Mesenchymal stem cell (in vitro differentiated cells and primary cell): Measurements from ENCODE around the gene MPZL1.

ENCODE experiments used
- DNase-seq: peaks from one replicate; pipeline ENCODE4 v3.0.0-alpha.2; 2013
- H2AFZ ChIP-seq: one replicate; pipeline ENCODE4 v1.6.1; 2013; ENCODE audit warnings: low read depth, mild to moderate bottlenecking, control low read depth, inconsistent platforms, low read length, moderate library complexity
- H2AK5ac ChIP-seq: 2 replicates; pipeline ENCODE4 v1.6.1; 2013; ENCODE audit warnings: low read length, moderate library complexity, mild to moderate bottlenecking, inconsistent platforms; ENCODE audit not compliant: severe bottlenecking
- H2BK120ac ChIP-seq: one replicate; pipeline ENCODE4 v1.6.1; 2013; ENCODE audit warnings: low read depth, mild to moderate bottlenecking, inconsistent platforms, low read length, moderate library complexity
- H2BK12ac ChIP-seq, 2 experiments: one replicate each; pipeline ENCODE4 v1.6.1; 2013; ENCODE audit warnings: inconsistent platforms in 2 of 2, low read length in 2 of 2, mild to moderate bottlenecking in 2 of 2, moderate library complexity in 2 of 2, control low read depth in 1 of 2
- H2BK15ac ChIP-seq: one replicate; pipeline ENCODE4 v1.6.1; 2013; ENCODE audit warnings: mild to moderate bottlenecking, low read depth, inconsistent platforms; ENCODE audit not compliant: poor library complexity, severe bottlenecking
- H2BK5ac ChIP-seq: 2 replicates; pipeline ENCODE4 v1.6.1; 2013; ENCODE audit warnings: low read depth, mild to moderate bottlenecking, low read length, control low read depth, inconsistent platforms; ENCODE audit not compliant: poor library complexity, severe bottlenecking
- H3K14ac ChIP-seq, 2 experiments: one replicate each; pipeline ENCODE4 v1.6.1; 2013; ENCODE audit warnings: inconsistent platforms in 2 of 2, low read length in 2 of 2, control low read depth in 1 of 2, mild to moderate bottlenecking in 1 of 2, moderate library complexity in 1 of 2
- H3K18ac ChIP-seq, 2 experiments: one replicate each; pipeline ENCODE4 v1.6.1; 2013; ENCODE audit warnings: inconsistent platforms in 2 of 2, low read length in 2 of 2, control low read depth in 1 of 2, low read depth in 1 of 2, mild to moderate bottlenecking in 1 of 2
- H3K23ac ChIP-seq, 2 experiments: one replicate each; pipeline ENCODE4 v1.6.1; 2013; ENCODE audit warnings: inconsistent platforms in 2 of 2, low read length in 2 of 2, mild to moderate bottlenecking in 2 of 2, moderate library complexity in 2 of 2, control low read depth in 1 of 2
- H3K27ac ChIP-seq: 2 replicates; pipeline ENCODE4 v1.5.1; 2013; ENCODE audit warnings: mild to moderate bottlenecking, moderate library complexity, low read length, control low read depth, inconsistent platforms; ENCODE audit not compliant: poor library complexity, severe bottlenecking
- H3K27me3 ChIP-seq, 2 experiments: 2 replicates each; pipeline versions ENCODE4 v1.6.1 to v1.7.0; 2013; ENCODE audit warnings: low read length in 2 of 2, mild to moderate bottlenecking in 2 of 2, moderate library complexity in 2 of 2, control low read depth in 1 of 2, inconsistent platforms in 1 of 2; ENCODE audit not compliant: control insufficient read depth in 1 of 2, insufficient read depth in 1 of 2
- H3K36me3 ChIP-seq, 2 experiments: 2 replicates each; pipeline versions ENCODE4 v1.6.1 to v1.7.0; 2013; ENCODE audit warnings: low read length in 2 of 2, control low read depth in 1 of 2, inconsistent platforms in 1 of 2, low read depth in 1 of 2, mild to moderate bottlenecking in 1 of 2; ENCODE audit not compliant: insufficient read depth in 2 of 2, control insufficient read depth in 1 of 2
- H3K4ac ChIP-seq, 2 experiments: one replicate each; pipeline ENCODE4 v1.6.1; 2013; ENCODE audit warnings: inconsistent platforms in 2 of 2, low read length in 2 of 2, mild to moderate bottlenecking in 2 of 2, moderate library complexity in 2 of 2, control low read depth in 1 of 2, low read depth in 1 of 2
- H3K4me1 ChIP-seq: 2 replicates; pipeline ENCODE4 v1.6.1; 2013; ENCODE audit warnings: low read depth, low read length, control low read depth; ENCODE audit not compliant: control insufficient read depth, insufficient read depth
- H3K4me2 ChIP-seq: 2 replicates; pipeline ENCODE4 v1.6.1; 2013; ENCODE audit warnings: low read length, mild to moderate bottlenecking, inconsistent platforms; ENCODE audit not compliant: poor library complexity, severe bottlenecking
- H3K4me3 ChIP-seq, 2 experiments: 2 replicates each; pipeline versions ENCODE4 v1.5.1 to v1.7.0; 2013; ENCODE audit warnings: low read length in 2 of 2, mild to moderate bottlenecking in 2 of 2, control low read depth in 1 of 2, low read depth in 1 of 2; ENCODE audit not compliant: insufficient read depth in 1 of 2
- H3K79me1 ChIP-seq: replicated peaks from 2 replicates; pipeline ENCODE4 v1.6.1; 2013; ENCODE audit warnings: mild to moderate bottlenecking, control low read depth, low read length, inconsistent platforms; ENCODE audit not compliant: poor library complexity, severe bottlenecking
- H3K9ac ChIP-seq: 2 replicates; pipeline ENCODE4 v1.7.0; 2013; ENCODE audit warnings: mild to moderate bottlenecking, low read length, moderate library complexity
- H3K9me3 ChIP-seq: 2 replicates; pipeline ENCODE4 v1.7.0; 2013; ENCODE audit warnings: mild to moderate bottlenecking, low read length; ENCODE audit not compliant: control insufficient read depth
- H4K8ac ChIP-seq: one replicate; pipeline ENCODE4 v1.6.1; 2013; ENCODE audit warnings: inconsistent platforms, mild to moderate bottlenecking, low read length, moderate library complexity
- H4K91ac ChIP-seq: one replicate; pipeline ENCODE4 v1.6.1; 2013; ENCODE audit warnings: mild to moderate bottlenecking, low read length, inconsistent platforms
- WGBS: methylation state at CpG from one replicate; pipeline ENCODE4 v1.1.7; 2013; ENCODE audit warnings: mixed read lengths; 5-methylcytosine and 5-hydroxymethylcytosine counted together

The MPZL1 gene

DNA sequence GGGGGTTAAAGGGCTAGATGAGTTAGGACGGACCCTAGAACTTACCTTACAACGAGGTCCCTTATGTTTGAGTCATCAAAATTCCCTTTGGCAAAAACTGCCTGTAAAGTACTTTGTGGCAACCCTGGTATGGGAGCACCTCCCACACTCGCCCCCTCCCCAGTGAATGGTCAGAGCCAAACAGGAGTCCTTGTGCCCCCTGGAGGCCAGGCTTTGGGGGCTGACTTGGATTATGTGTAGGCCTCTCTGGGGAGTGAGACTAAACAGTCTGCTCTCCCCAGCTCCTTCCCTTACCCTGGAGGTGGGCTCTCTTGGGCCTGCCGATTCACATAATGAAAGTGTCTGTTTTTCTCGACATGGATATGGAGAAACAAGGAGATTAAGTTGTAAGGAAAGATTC lies 110.9 kb downstream of the MPZL1 start:
- no peak overlapping the region for H3K4ac ChIP-seq
- no peak overlapping the region for H2BK120ac ChIP-seq
- no peaks in the 10 kb centered on the region for H3K4me1 ChIP-seq
- H3K79me1 ChIP-seq, result no peaks in the 10 kb centered on the region
- no peak overlapping the region for H3K9ac ChIP-seq
- H3K27me3 ChIP-seq, result no peaks in the 10 kb centered on the region
- H2AK5ac ChIP-seq, result no peak overlapping the region
- no peak overlapping the region for H4K91ac ChIP-seq
- no peak overlapping the region for H3K4me3 ChIP-seq
- no peak overlapping the region for H3K27ac ChIP-seq
- no peak overlapping the region for H3K23ac ChIP-seq
- no peak overlapping the region for H3K18ac ChIP-seq
- 94% methylated on average over 5 of the region's 5 CpGs for WGBS
- no peak overlapping the region for H2BK12ac ChIP-seq
- H2AFZ ChIP-seq, result no peak overlapping the region
- DNase-seq, result no peak
- H4K8ac ChIP-seq, result no peak overlapping the region
- H3K9me3 ChIP-seq, result no peaks in the 10 kb centered on the region
- no peaks in the 10 kb centered on the region for H3K36me3 ChIP-seq
- no peak overlapping the region for H3K4me2 ChIP-seq
- no peak overlapping the region for H3K14ac ChIP-seq
- no peak overlapping the region for H2BK5ac ChIP-seq
- no peak overlapping the region for H2BK15ac ChIP-seq

DNA sequence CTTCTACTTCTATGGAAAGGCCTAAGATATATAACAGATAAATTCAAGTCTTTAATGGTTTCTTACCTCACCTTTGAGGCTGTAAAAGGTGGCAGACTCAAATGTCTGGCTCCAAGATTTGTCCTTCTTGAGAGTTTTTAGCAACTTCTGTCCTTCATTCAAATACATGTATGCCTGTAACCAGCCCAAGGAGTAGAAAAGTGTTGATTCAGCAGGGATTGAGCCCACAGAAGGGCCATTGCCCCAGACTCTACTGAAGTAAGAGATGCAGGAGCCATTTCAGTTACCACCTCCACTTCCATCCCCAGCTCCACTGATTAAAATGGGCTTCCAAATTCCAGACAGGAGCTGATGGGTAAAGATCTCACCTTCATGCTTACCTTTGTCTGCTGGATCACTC lies 112.1 kb downstream of the MPZL1 start:
- Histone ChIP-seq H2BK12ac (no peak overlapping the region), H2BK15ac (no peak overlapping the region), H3K9ac (no peak overlapping the region), H2AFZ (no peak overlapping the region), H3K4me3 (no peak overlapping the region), H3K4ac (no peak overlapping the region), H3K14ac (no peak overlapping the region), H4K91ac (no peak overlapping the region), H3K79me1 (no peaks in the 10 kb centered on the region), H3K27me3 (no peaks in the 10 kb centered on the region), H3K4me2 (no peak overlapping the region), H3K36me3 (no peaks in the 10 kb centered on the region), H4K8ac (no peak overlapping the region), H2BK5ac (no peak overlapping the region), H3K23ac (no peak overlapping the region), H2BK120ac (no peak overlapping the region), H3K9me3 (no peaks in the 10 kb centered on the region), H2AK5ac (no peak overlapping the region), H3K18ac (no peak overlapping the region), H3K4me1 (no peaks in the 10 kb centered on the region), H3K27ac (no peak overlapping the region)
- DNase-seq, result no peak

DNA sequence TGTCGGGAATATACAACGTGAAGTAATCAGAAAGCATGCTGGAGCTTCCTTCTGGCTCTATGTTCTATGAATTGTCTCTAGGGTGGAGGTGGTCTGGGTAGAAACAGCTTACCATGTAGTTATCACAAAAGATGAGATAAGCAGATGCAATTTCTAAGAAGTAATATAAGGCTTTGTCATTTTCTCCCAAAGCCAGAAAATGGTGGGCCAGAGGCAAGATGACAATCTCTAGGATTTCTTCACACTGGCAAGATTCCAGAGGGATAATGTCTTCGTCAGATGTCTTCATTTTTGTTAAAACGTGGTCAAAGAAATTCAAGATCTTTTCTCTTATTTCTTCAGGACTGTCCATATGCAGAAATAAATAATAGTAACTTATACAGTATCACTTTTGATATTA lies 114.4 kb downstream of the MPZL1 start:
- DNase-seq, result no peak
- H2BK15ac ChIP-seq, result no peak overlapping the region
- no peak overlapping the region for H3K18ac ChIP-seq
- no peak overlapping the region for H2BK5ac ChIP-seq
- H3K4me3 ChIP-seq, result no peak overlapping the region
- H3K23ac ChIP-seq, result no peak overlapping the region
- no peak overlapping the region for H2AK5ac ChIP-seq
- H2BK12ac ChIP-seq, result no peak overlapping the region
- H2AFZ ChIP-seq, result no peak overlapping the region
- WGBS, result 82% methylated on average over 2 of the region's 4 CpGs
- no peak overlapping the region for H4K8ac ChIP-seq
- no peak overlapping the region for H4K91ac ChIP-seq
- H3K9me3 ChIP-seq, result no peaks in the 10 kb centered on the region
- no peak overlapping the region for H3K27ac ChIP-seq
- no peak overlapping the region for H3K4me2 ChIP-seq
- H3K4ac ChIP-seq, result no peak overlapping the region
- H3K4me1 ChIP-seq, result no peaks in the 10 kb centered on the region
- no peak overlapping the region for H2BK120ac ChIP-seq
- H3K36me3 ChIP-seq, result no peaks in the 10 kb centered on the region
- H3K9ac ChIP-seq, result no peak overlapping the region
- H3K14ac ChIP-seq, result no peak overlapping the region
- no peaks in the 10 kb centered on the region for H3K27me3 ChIP-seq
- no peaks in the 10 kb centered on the region for H3K79me1 ChIP-seq

DNA sequence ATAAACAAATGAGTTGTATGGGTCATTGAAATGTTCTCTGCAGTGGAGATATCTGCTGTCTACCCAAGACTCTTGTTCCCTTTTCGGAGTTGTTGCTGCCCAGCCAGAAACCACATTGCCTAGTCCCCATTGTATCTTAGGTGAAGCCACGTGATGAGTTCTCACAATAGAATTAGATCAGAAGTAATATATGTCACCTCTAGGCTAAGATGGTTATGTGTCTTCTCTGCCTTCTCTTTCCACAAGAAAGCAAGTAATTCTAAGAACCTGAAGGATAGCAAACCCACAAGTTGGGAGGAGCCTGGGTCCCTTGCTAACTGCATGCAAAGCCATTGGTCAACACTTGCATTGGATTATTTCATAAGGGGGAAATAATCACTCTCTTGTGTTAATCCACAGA lies 115.5 kb downstream of the MPZL1 start:
- Histone ChIP-seq H3K4me1 (no peaks in the 10 kb centered on the region), H4K8ac (no peak overlapping the region), H3K4ac (no peak overlapping the region), H2BK120ac (no peak overlapping the region), H3K27me3 (no peaks in the 10 kb centered on the region), H3K36me3 (no peaks in the 10 kb centered on the region), H2BK5ac (no peak overlapping the region), H3K4me2 (no peak overlapping the region), H3K23ac (no peak overlapping the region), H2BK12ac (no peak overlapping the region), H3K27ac (no peak overlapping the region), H3K9ac (no peak overlapping the region), H3K14ac (no peak overlapping the region), H2AFZ (no peak overlapping the region), H3K18ac (no peak overlapping the region), H2BK15ac (no peak overlapping the region), H3K4me3 (no peak overlapping the region), H2AK5ac (no peak overlapping the region), H3K79me1 (no peaks in the 10 kb centered on the region), H3K9me3 (no peaks in the 10 kb centered on the region), H4K91ac (no peak overlapping the region)
- 100% methylated on average over 1 of the region's 2 CpGs for WGBS
- no peak for DNase-seq
